HepG2 (cell line): ENCODE measurements around the gene GJA9. TPM values are rescaled to one million over a fixed set of nuclear protein-coding genes. Genes with fewer than 3 reads are reported as not detected.

Experiments used
- ATM ChIP-seq: fragments of 450-650 bp; IDR thresholded peaks from 2 replicates; pipeline ENCODE4 v1.7.1; 2017; ENCODE audit warnings: mild to moderate bottlenecking, borderline replicate concordance
- BRCA1 ChIP-seq: sonication (generic); formaldehyde crosslinking; IDR thresholded peaks from 2 replicates; pipeline ENCODE4 v1.4.0; 2020; ENCODE audit warnings: missing genetic modification reagents
- CERS6 ChIP-seq: sonication (generic); formaldehyde crosslinking; IDR thresholded peaks from 2 replicates; pipeline ENCODE4 v1.5.0; 2020; ENCODE audit warnings: missing genetic modification reagents
- GTF2F1 ChIP-seq: fragments of 150-350 bp; IDR thresholded peaks from 2 replicates; pipeline ENCODE4 v1.6.1; 2014; ENCODE audit warnings: low read length
- HDAC1 ChIP-seq: sonication (generic); formaldehyde crosslinking; IDR thresholded peaks from 2 replicates; pipeline ENCODE4 v1.5.1; 2020; ENCODE audit warnings: mild to moderate bottlenecking, missing genetic modification reagents
- HHEX ChIP-seq: IDR thresholded peaks from 2 replicates; pipeline ENCODE4 v1.6.1; 2016; ENCODE audit warnings: control low read depth
- JARID2 ChIP-seq: sonication (generic); formaldehyde crosslinking; IDR thresholded peaks from 2 replicates; pipeline ENCODE4 v1.8.1; 2023; ENCODE audit warnings: missing genetic modification reagents, inconsistent platforms; ENCODE audit not compliant: insufficient replicate concordance
- MIER3 ChIP-seq: IDR thresholded peaks from 2 replicates; pipeline ENCODE4 v1.6.1; 2016; ENCODE audit warnings: missing compliant biosample characterization, borderline replicate concordance
- NFAT5 ChIP-seq: sonication (generic); formaldehyde crosslinking; IDR thresholded peaks from 2 replicates; pipeline ENCODE4 v1.4.0; 2020; ENCODE audit warnings: missing genetic modification reagents
- TEF ChIP-seq: sonication (generic); formaldehyde crosslinking; IDR thresholded peaks from 2 replicates; pipeline ENCODE4 v1.5.0; 2020; ENCODE audit warnings: missing genetic modification reagents
- ZFP62 ChIP-seq: sonication (generic); formaldehyde crosslinking; IDR thresholded peaks from 2 replicates; pipeline ENCODE4 v1.4.0; 2020; ENCODE audit warnings: missing genetic modification reagents
- ZNF317 ChIP-seq: sonication (generic); formaldehyde crosslinking; IDR thresholded peaks from 2 replicates; pipeline ENCODE4 v1.5.0; 2020; ENCODE audit warnings: mild to moderate bottlenecking, missing genetic modification reagents
- ZNF414 ChIP-seq: sonication (generic); formaldehyde crosslinking; IDR thresholded peaks from 2 replicates; pipeline ENCODE4 v1.5.0; 2020; ENCODE audit warnings: missing genetic modification reagents
- ZNF44 ChIP-seq: sonication (generic); formaldehyde crosslinking; IDR thresholded peaks from 2 replicates; pipeline ENCODE4 v1.5.1; 2020; ENCODE audit warnings: mild to moderate bottlenecking, missing genetic modification reagents
- polyA plus RNA-seq, 8 experiments: library from polyadenylated mRNA; depleted of rRNA in 3 of 8; stranded (reverse) in 7 of 8; unstranded in 1 of 8; fragments of >200 nt; fragmentation: Illumina TruSeq in 4 of 8; extraction: Trizol in 4 of 8; gene quantifications; 2 replicates each; pipeline versions ENCODE4 v1.2.1 to v1.2.3, GENCODE V29; 2011 to 2016; ENCODE audit warnings: low read depth in 4 of 8, missing spikeins in 1 of 8, mixed read lengths in 1 of 8; ENCODE audit not compliant: insufficient read depth in 1 of 8
- total RNA-seq, 5 experiments: library from RNA; depleted of rRNA; stranded (reverse); fragments of >200 nt; fragmentation: Illumina TruSeq; extraction: Trizol; gene quantifications; 2 replicates each; pipeline ENCODE4 v1.2.3, GENCODE V29; 2016; ENCODE audit warnings: low read depth in 1 of 5
- TF ChIP-seq, protein P1 (sequence below): IDR thresholded peaks from 2 replicates; pipeline ENCODE4 v1.6.1; 2016; ENCODE audit warnings: missing compliant biosample characterization, missing genetic modification reagents, borderline replicate concordance
- TF ChIP-seq, protein P2 (sequence below): sonication (generic); formaldehyde crosslinking; IDR thresholded peaks from 2 replicates; pipeline ENCODE4 v1.8.0; 2022; ENCODE audit warnings: mild to moderate bottlenecking, missing genetic modification reagents, borderline replicate concordance

GJA9 gene
- total and polyA plus RNA-seq, 2 of the 13 experiments (the other 11 are each of a cell fraction or from before 2014, with no cell fraction given) = 0.08 to 0.13 TPM

- TF ChIP-seq, protein P1, sequence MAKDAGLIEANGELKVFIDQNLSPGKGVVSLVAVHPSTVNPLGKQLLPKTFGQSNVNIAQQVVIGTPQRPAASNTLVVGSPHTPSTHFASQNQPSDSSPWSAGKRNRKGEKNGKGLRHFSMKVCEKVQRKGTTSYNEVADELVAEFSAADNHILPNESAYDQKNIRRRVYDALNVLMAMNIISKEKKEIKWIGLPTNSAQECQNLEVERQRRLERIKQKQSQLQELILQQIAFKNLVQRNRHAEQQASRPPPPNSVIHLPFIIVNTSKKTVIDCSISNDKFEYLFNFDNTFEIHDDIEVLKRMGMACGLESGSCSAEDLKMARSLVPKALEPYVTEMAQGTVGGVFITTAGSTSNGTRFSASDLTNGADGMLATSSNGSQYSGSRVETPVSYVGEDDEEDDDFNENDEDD = peak; percentile 37; the same call in 1 of the 2 replicates
- TF ChIP-seq ZNF414 (CRISPR knock-in tag) = no peak
- TF ChIP-seq GTF2F1 = no peak
- TF ChIP-seq ATM = no peak
- no peak for TF ChIP-seq HHEX (CRISPR knock-in tag)
- 0 out of 2 replicates have a peak, but pooled peaks have one; percentile 50 for TF ChIP-seq ZNF317 (CRISPR knock-in tag)
- no peak for TF ChIP-seq BRCA1 (CRISPR knock-in tag)
- no peak for TF ChIP-seq ZNF44 (CRISPR knock-in tag)
- TF ChIP-seq CERS6 = no peak
- peak; percentile 55 for TF ChIP-seq JARID2 (CRISPR knock-in tag)
- TF ChIP-seq ZFP62 (CRISPR knock-in tag) = no peak
- TF ChIP-seq MIER3 (CRISPR knock-in tag) = 0 out of 2 replicates have a peak, but pooled peaks have one; percentile 30
- TF ChIP-seq, protein P2, sequence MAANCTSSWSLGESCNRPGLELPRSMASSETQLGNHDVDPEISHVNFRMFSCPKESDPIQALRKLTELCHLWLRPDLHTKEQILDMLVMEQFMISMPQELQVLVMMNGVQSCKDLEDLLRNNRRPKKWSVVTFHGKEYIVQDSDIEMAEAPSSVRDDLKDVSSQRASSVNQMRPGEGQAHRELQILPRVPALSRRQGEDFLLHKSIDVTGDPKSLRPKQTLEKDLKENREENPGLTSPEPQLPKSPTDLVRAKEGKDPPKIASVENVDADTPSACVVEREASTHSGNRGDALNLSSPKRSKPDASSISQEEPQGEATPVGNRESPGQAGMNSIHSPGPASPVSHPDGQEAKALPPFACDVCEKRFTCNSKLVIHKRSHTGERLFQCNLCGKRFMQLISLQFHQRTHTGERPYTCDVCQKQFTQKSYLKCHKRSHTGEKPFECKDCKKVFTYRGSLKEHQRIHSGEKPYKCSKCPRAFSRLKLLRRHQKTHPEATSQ = 0 out of 2 replicates have a peak, but pooled peaks have one; percentile 64
- TF ChIP-seq HDAC1 = peak; percentile 91
- no peak for TF ChIP-seq TEF
- TF ChIP-seq NFAT5 = 0 out of 2 replicates have a peak, but pooled peaks have one; percentile 30
Observed at GRCh38 chr1:38859561-38860453, 21.6 kb downstream of the GJA9 start, which contains the start of gene RRAGC (continued).
